ENCODE results near the gene NUP88.

NUP88 gene

GRCh38 chr17:5408186-5408585, 11.3 kb downstream of the NUP88 start:
- TF ChIP-seq, protein P1, sequence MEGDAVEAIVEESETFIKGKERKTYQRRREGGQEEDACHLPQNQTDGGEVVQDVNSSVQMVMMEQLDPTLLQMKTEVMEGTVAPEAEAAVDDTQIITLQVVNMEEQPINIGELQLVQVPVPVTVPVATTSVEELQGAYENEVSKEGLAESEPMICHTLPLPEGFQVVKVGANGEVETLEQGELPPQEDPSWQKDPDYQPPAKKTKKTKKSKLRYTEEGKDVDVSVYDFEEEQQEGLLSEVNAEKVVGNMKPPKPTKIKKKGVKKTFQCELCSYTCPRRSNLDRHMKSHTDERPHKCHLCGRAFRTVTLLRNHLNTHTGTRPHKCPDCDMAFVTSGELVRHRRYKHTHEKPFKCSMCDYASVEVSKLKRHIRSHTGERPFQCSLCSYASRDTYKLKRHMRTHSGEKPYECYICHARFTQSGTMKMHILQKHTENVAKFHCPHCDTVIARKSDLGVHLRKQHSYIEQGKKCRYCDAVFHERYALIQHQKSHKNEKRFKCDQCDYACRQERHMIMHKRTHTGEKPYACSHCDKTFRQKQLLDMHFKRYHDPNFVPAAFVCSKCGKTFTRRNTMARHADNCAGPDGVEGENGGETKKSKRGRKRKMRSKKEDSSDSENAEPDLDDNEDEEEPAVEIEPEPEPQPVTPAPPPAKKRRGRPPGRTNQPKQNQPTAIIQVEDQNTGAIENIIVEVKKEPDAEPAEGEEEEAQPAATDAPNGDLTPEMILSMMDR (IDR thresholded peaks at IDR 0.05; ENCODE audit: borderline replicate concordance, control extremely low read depth, extremely low read depth, insufficient read depth, missing control alignments), result no peak
- in situ Hi-C loops (cut with MboI; ENCODE audit: low sequenced_read_pairs, unreplicated experiment), result no loop called here
- DNase-seq (ENCODE audit: low spot score), result no peak

- DNase-seq (ENCODE audit: low spot score), result no peak
- TF ChIP-seq, protein P1 (IDR thresholded peaks at IDR 0.05; ENCODE audit: borderline replicate concordance, control extremely low read depth, extremely low read depth, insufficient read depth, missing control alignments), result no peak
- in situ Hi-C loops (cut with MboI; ENCODE audit: low sequenced_read_pairs, unreplicated experiment), result no loop called here
Observed at GRCh38 chr17:5405400-5405799, 14.1 kb downstream of the NUP88 start.

GRCh38 chr17:5399767-5400166, 19.7 kb downstream of the NUP88 start:
- in situ Hi-C loops (cut with MboI; ENCODE audit: low sequenced_read_pairs, unreplicated experiment), result no loop called here
- TF ChIP-seq, protein P1 (IDR thresholded peaks at IDR 0.05; ENCODE audit: borderline replicate concordance, control extremely low read depth, extremely low read depth, insufficient read depth, missing control alignments), result no peak
- DNase-seq (ENCODE audit: low spot score), result no peak

DNA sequence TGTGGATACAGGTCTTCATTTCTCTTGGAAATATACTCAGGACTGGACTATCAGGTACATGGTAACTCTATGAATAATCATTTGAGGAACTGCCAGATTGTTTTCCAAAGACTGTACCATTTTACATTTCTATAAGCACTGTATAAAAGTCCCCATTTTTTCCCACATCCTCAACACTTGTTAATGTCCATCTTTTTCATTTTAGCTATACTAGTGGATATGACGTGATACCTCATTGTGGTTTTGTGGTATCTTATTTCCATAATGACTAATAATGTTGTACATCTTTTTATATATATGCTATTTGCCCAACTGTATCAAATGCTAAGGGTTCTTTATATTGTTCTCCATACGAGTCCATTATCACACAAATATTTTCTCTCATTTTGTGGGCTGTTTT, 22.9 kb downstream of the NUP88 start:
- DNase-seq (ENCODE audit: low spot score), result no peak
- in situ Hi-C loops (cut with MboI; ENCODE audit: low sequenced_read_pairs, unreplicated experiment), result no loop called here
- TF ChIP-seq, protein P1 (IDR thresholded peaks at IDR 0.05; ENCODE audit: borderline replicate concordance, control extremely low read depth, extremely low read depth, insufficient read depth, missing control alignments), result no peak

GRCh38 chr17:5391678-5392077, 27.8 kb downstream of the NUP88 start:
- in situ Hi-C loops (cut with MboI; ENCODE audit: low sequenced_read_pairs, unreplicated experiment), result no loop called here
- no peak for DNase-seq (ENCODE audit: low spot score)
- TF ChIP-seq, protein P1 (IDR thresholded peaks at IDR 0.05; ENCODE audit: borderline replicate concordance, control extremely low read depth, extremely low read depth, insufficient read depth, missing control alignments), result no peak

DNA sequence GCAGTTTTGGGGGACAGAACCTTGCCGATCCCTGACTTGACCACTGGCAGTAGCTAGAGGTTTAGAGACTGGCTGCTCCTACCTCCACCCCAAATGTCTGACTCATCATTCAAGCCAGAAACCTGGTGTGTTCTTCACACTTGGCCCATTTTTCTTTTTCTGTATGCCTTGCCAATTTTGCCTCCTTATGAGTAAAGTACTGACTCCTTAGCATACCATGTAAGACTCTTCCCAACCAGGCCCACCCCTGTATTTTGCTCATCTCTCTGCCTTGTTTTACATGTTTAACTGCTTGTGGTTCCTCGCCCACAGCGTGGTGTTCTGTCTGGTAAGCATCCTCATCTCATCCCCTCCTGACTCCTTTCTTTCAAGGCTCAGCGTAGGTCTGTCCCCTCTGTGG, 37.9 kb downstream of the NUP88 start:
- in situ Hi-C loops (cut with MboI; ENCODE audit: low sequenced_read_pairs, unreplicated experiment), result no loop called here
- TF ChIP-seq, protein P1 (IDR thresholded peaks at IDR 0.05; ENCODE audit: borderline replicate concordance, control extremely low read depth, extremely low read depth, insufficient read depth, missing control alignments), result no peak
- no peak for DNase-seq (ENCODE audit: low spot score)

All from GM13976 (cell line).